OCI-LY7 (cell line): Measurements from ENCODE around the gene TGM6.
A peak's percentile ranks its signal among the peaks of the same experiment; 100 is the strongest.

Experiments used
- CTCF ChIP-seq: fragments of 200-600 bp; sonication (generic); conservative IDR thresholded peaks from 2 replicates; pipeline ENCODE4 v1.5.1; 2014; ENCODE audit warnings: mild to moderate bottlenecking, antibody characterized with exemption, low read length, moderate library complexity, mixed read lengths
- EZH2phosphoT487 ChIP-seq: fragments of 200-600 bp; sonication (generic); IDR thresholded peaks from 2 replicates; pipeline ENCODE4 v1.6.1; 2018; ENCODE audit warnings: low read depth, borderline replicate concordance, mild to moderate bottlenecking, mixed run types, antibody characterized with exemption, low read length, moderate library complexity, mixed read lengths

- no peak for TF ChIP-seq EZH2phosphoT487
- peak; percentile 87 for TF ChIP-seq CTCF
Measured at GRCh38 chr20:2451939-2452732, 71.4 kb downstream of the TGM6 start.
